GM12878 (cell line): ENCODE data around the gene ROBO4. TPM values are rescaled to one million over a fixed set of nuclear protein-coding genes. Genes with fewer than 3 reads are reported as not detected.

ENCODE experiments used
- ATAC-seq: fragments of 200-7000 bp; cut with Tn5 transposase; 3 replicates; pipeline ENCODE4 v1.9.1; 2020; ENCODE audit warnings: mild to moderate bottlenecking, moderate library complexity
- BruUV-seq: library from RNA; stranded (reverse); fragments of 400-500 nt; replicated peaks from 2 replicates; lab custom pipeline; 2021; lab: Mats Ljungman, UMichigan
- CTCF ChIA-PET: fragments of 300-600 bp; sonication (Branson Sonifier 250); formaldehyde crosslinking; extraction: SDS; loops from one replicate; lab custom pipeline; 2021; ENCODE audit warnings: inconsistent platforms; lab: Yijun Ruan, JAX
- POLR2A ChIA-PET: fragments of 350-600 bp; formaldehyde crosslinking; extraction: SDS; loops from one replicate; lab custom pipeline; 2021; ENCODE audit warnings: inconsistent platforms; lab: Charles Lee
- RAD21 ChIA-PET: fragments of 300-600 bp; sonication (Branson Sonifier 250); formaldehyde crosslinking; loops from one replicate; lab custom pipeline; 2023; ENCODE audit warnings: antibody characterized with exemption; ENCODE audit not compliant: unreplicated experiment; lab: Charles Lee
- SMC1A ChIA-PET: fragments of 300-600 bp; sonication (Branson Sonifier 250); formaldehyde crosslinking; loops from one replicate; lab custom pipeline; 2023; ENCODE audit not compliant: unreplicated experiment, uncharacterized antibody; lab: Charles Lee
- DNase-seq: peaks from one replicate; pipeline ENCODE4 v3.0.0-alpha.2; 2011; ENCODE audit warnings: low read depth, low spot score
- FAIRE-seq: peaks from 3 replicates; lab custom pipeline; 2011; peaks lifted over from hg19 to GRCh38; lab: Jason Lieb, UNC
- H2AFZ ChIP-seq: 2 replicates; pipeline ENCODE4 v1.6.0; 2011; ENCODE audit warnings: low read depth, low read length, control low read depth; ENCODE audit not compliant: control insufficient read depth
- H3K27ac ChIP-seq: 2 replicates; pipeline ENCODE4 v1.5.1; 2011; ENCODE audit warnings: control low read depth; ENCODE audit not compliant: control insufficient read depth, insufficient read depth
- H3K27me3 ChIP-seq, 2 experiments: replicated peaks in 1 of 2; 2 replicates each; pipeline versions ENCODE4 v1.6.0 to v1.6.1; 2011; ENCODE audit warnings: low read length in 1 of 2; ENCODE audit not compliant: control insufficient read depth in 2 of 2, insufficient read depth in 2 of 2
- H3K36me3 ChIP-seq, 2 experiments: 2 replicates each; pipeline ENCODE4 v1.5.1; 2011; ENCODE audit warnings: low read length in 1 of 2; ENCODE audit not compliant: control insufficient read depth in 2 of 2, insufficient read depth in 2 of 2
- H3K4me1 ChIP-seq: 2 replicates; pipeline ENCODE4 v1.6.1; 2011; ENCODE audit warnings: mild to moderate bottlenecking, low read length, moderate library complexity, mixed read lengths; ENCODE audit not compliant: control insufficient read depth, insufficient read depth
- H3K4me2 ChIP-seq: 2 replicates; pipeline ENCODE4 v1.6.0; 2011; ENCODE audit warnings: control low read depth; ENCODE audit not compliant: control insufficient read depth, insufficient read depth
- H3K4me3 ChIP-seq: fragments of 200-600 bp; sonication (generic); 2 replicates; pipeline ENCODE4 v1.5.1; 2016
- H3K79me2 ChIP-seq: 2 replicates; pipeline ENCODE4 v1.6.0; 2011; ENCODE audit warnings: low read length; ENCODE audit not compliant: control insufficient read depth, insufficient read depth
- H3K9ac ChIP-seq: 2 replicates; pipeline ENCODE4 v1.8.0; 2011; ENCODE audit warnings: low read length, control low read depth, mixed read lengths; ENCODE audit not compliant: control insufficient read depth, insufficient read depth
- H3K9me3 ChIP-seq: replicated peaks from 3 replicates; pipeline ENCODE4 v1.5.1; 2011; ENCODE audit warnings: mild to moderate bottlenecking, low read length; ENCODE audit not compliant: control insufficient read depth, insufficient read depth
- H4K20me1 ChIP-seq: 2 replicates; pipeline ENCODE4 v1.6.0; 2011; ENCODE audit not compliant: control insufficient read depth, insufficient read depth
- ASH2L ChIP-seq: fragments of 300-600, 200-600 bp; sonication (generic); IDR thresholded peaks from 2 replicates; pipeline ENCODE4 v1.6.1; 2017; ENCODE audit warnings: low read depth, mild to moderate bottlenecking, borderline replicate concordance
- ATF3 ChIP-seq: IDR thresholded peaks from 2 replicates; pipeline ENCODE4 v1.6.1; 2011; ENCODE audit warnings: low read depth, mild to moderate bottlenecking, low read length, moderate library complexity, borderline replicate concordance; ENCODE audit errors: extremely low read depth
- CBX3 ChIP-seq: fragments of 200-600 bp; sonication (generic); IDR thresholded peaks from 2 replicates; pipeline ENCODE4 v1.6.1; 2016; ENCODE audit warnings: low read depth, borderline replicate concordance
- GABPA ChIP-seq: IDR thresholded peaks from 2 replicates; pipeline ENCODE4 v1.6.1; 2014; ENCODE audit warnings: antibody characterized with exemption, low read depth, mild to moderate bottlenecking, inconsistent platforms
- HSF1 ChIP-seq: fragments of 150-350 bp; IDR thresholded peaks from 2 replicates; pipeline ENCODE4 v1.6.1; 2014; ENCODE audit warnings: mild to moderate bottlenecking, low read depth, low read length
- JUND ChIP-seq: IDR thresholded peaks from 2 replicates; pipeline ENCODE4 v1.6.1; 2012; ENCODE audit warnings: low read depth, mild to moderate bottlenecking, low read length, improper control_type of control experiment, moderate library complexity
- MTA2 ChIP-seq: fragments of 450-650 bp; IDR thresholded peaks from 2 replicates; pipeline ENCODE4 v1.6.1; 2016; ENCODE audit warnings: low read depth, mild to moderate bottlenecking, moderate library complexity
- REST ChIP-seq: IDR thresholded peaks from 2 replicates; pipeline ENCODE4 v1.6.1; 2012; ENCODE audit warnings: mild to moderate bottlenecking, low read depth, low read length
- ZBTB11 ChIP-seq: fragments of 450-650 bp; formaldehyde crosslinking; IDR thresholded peaks from 2 replicates; pipeline ENCODE4 v1.5.0; 2022; ENCODE audit warnings: mild to moderate bottlenecking, missing genetic modification characterization
- ZNF622 ChIP-seq: fragments of 450-650 bp; IDR thresholded peaks from 2 replicates; pipeline ENCODE4 v1.6.1; 2017; ENCODE audit warnings: mild to moderate bottlenecking, inconsistent platforms
- WGBS: methylation state at CpG from one replicate; pipeline ENCODE4 v1.1.6; 2016; ENCODE audit warnings: low lambda C conversion rate; ENCODE audit not compliant: insufficient replicate concordance, insufficient coverage; ENCODE audit errors: missing lambda C conversion rate; 5-methylcytosine and 5-hydroxymethylcytosine counted together
- in situ Hi-C: fragments of 300-500 bp; cut with MboI; formaldehyde crosslinking; loops from 9 replicates; pipeline ENCODE4 v1.14.3; 2018; ENCODE audit warnings: mixed read lengths
- intact Hi-C: fragments of 100-400 bp; cut with micrococcal nuclease; formaldehyde crosslinking; loops from one replicate; pipeline ENCODE4 v1.14.2; 2022; ENCODE audit not compliant: unreplicated experiment
- polyA plus RNA-seq, 11 experiments: library from polyadenylated mRNA; depleted of rRNA in 4 of 11; unstranded in 6 of 11; stranded (reverse) in 5 of 11; fragments of >200 nt; fragmentation: Nextera tagmentation in 4 of 11; fragmentation: Illumina TruSeq in 1 of 11; extraction: Ambion mirVana in 4 of 11; extraction: Trizol in 1 of 11; gene quantifications; 1 replicate in 1 of 11; 2 replicates in 10 of 11; pipeline versions ENCODE4 v1.2.1 to v1.2.3, GENCODE V29; 2011 to 2016; ENCODE audit warnings: inconsistent platforms in 2 of 11, missing spikeins in 2 of 11, low read depth in 1 of 11
- total RNA-seq, 4 experiments: library from RNA; depleted of rRNA in 3 of 4; stranded (reverse); fragments of >200 nt in 3 of 4; fragmentation: Illumina TruSeq in 1 of 4; extraction: Trizol in 1 of 4; gene quantifications; 2 replicates each; pipeline versions ENCODE4 v1.2.1 to v1.2.3, GENCODE V29; 2013 to 2021

Gene ROBO4
- total and polyA plus RNA-seq, 10 of the 15 experiments (the other 5 are each of a cell fraction or from before 2014, with no cell fraction given): not detected

- H2AFZ ChIP-seq: no peak overlapping the region
- H3K36me3 ChIP-seq: no peaks in the 10 kb centered on the region
- intact Hi-C loops: no loop called here
- no TSS peak for BruUV-seq
- no peaks in the 10 kb centered on the region for H4K20me1 ChIP-seq
- ATAC-seq: no peak
- H3K9me3 ChIP-seq: no peaks in the 10 kb centered on the region
- SMC1A ChIA-PET: no interaction called here
- H3K4me1 ChIP-seq: no peaks in the 10 kb centered on the region; the same call in 1 of the 2 replicates
- WGBS: 13% methylated on average over 4 of the region's 4 CpGs
- no peak for DNase-seq
- H3K79me2 ChIP-seq: no peaks in the 10 kb centered on the region
- H3K4me2 ChIP-seq: no peak overlapping the region
- no peak for TF ChIP-seq JUND
- no peak for TF ChIP-seq MTA2
- no peak for TF ChIP-seq ZNF622
- no peak for TF ChIP-seq ASH2L
- TF ChIP-seq REST: no peak
- no peak for TF ChIP-seq GABPA
- TF ChIP-seq CBX3: no peak
- no peak for TF ChIP-seq ATF3
- no peak for TF ChIP-seq HSF1
- no peak for TF ChIP-seq ZBTB11
- TF ChIP-seq, all 136 proteins: peak for 0
- ChIA-PET POLR2A (no interaction called here), RAD21 (no interaction called here), CTCF (no interaction called here)
- Histone ChIP-seq H3K9ac (no peak overlapping the region), H3K27ac (no peak overlapping the region), H3K27me3 (no peaks in the 10 kb centered on the region), H3K4me3 (no peak overlapping the region)
- FAIRE-seq: no peak
- in situ Hi-C loops: no loop called here
These were observed 31.4 kb upstream of the ROBO4 start for GRCh38 chr11:124928942-124929665.
